ENCODE measurements around the gene PDE7B.
"Not testable (repeated sequence)": the region's sequence is repeated elsewhere in the genome, so short reads cannot be mapped to it uniquely, and the experiment has no call there.

The PDE7B gene

GRCh38 chr6:135860361-135860760 is 8.9 kb downstream of the PDE7B start:
- no peak overlapping the region for H3K4me3 ChIP-seq (ENCODE audit: low read depth, low read length)
- TF ChIP-seq CTCF (IDR thresholded peaks at IDR 0.05; ENCODE audit: low read depth, low read length), result no peak

- H3K4me3 ChIP-seq (ENCODE audit: low read depth, low read length), result no peak overlapping the region
- TF ChIP-seq CTCF (IDR thresholded peaks at IDR 0.05; ENCODE audit: low read depth, low read length), result no peak
Observed at GRCh38 chr6:135861189-135861588, 9.7 kb downstream of the PDE7B start.

GRCh38 chr6:135864929-135865328 is 13.4 kb downstream of the PDE7B start:
- H3K4me3 ChIP-seq (ENCODE audit: low read depth, low read length), result not testable (repeated sequence)

GRCh38 chr6:135866445-135867123 is 15.1 kb downstream of the PDE7B start:
- no peak for TF ChIP-seq CTCF (IDR thresholded peaks at IDR 0.05; ENCODE audit: low read depth, low read length)
- H3K4me3 ChIP-seq (ENCODE audit: low read depth, low read length), result peak overlapping the region; percentile 17; the same call in 1 of the 2 replicates

- H3K4me3 ChIP-seq (ENCODE audit: low read depth, low read length), result no peak overlapping the region
- no peak for TF ChIP-seq CTCF (IDR thresholded peaks at IDR 0.05; ENCODE audit: low read depth, low read length)
Observed at GRCh38 chr6:135867332-135867731, 15.8 kb downstream of the PDE7B start.

GRCh38 chr6:135869857-135870256 is 18.4 kb downstream of the PDE7B start:
- TF ChIP-seq CTCF (IDR thresholded peaks at IDR 0.05; ENCODE audit: low read depth, low read length), result no peak

GRCh38 chr6:135870722-135871121 is 19.2 kb downstream of the PDE7B start:
- TF ChIP-seq CTCF (IDR thresholded peaks at IDR 0.05; ENCODE audit: low read depth, low read length), result no peak
- H3K4me3 ChIP-seq (ENCODE audit: low read depth, low read length), result no peak overlapping the region

More at GRCh38 chr6:135869857-135870256, 18.4 kb downstream of the PDE7B start:
- H3K4me3 ChIP-seq (ENCODE audit: low read depth, low read length), result no peak overlapping the region

GRCh38 chr6:135871296-135871695 is 19.8 kb downstream of the PDE7B start:
- no peak overlapping the region for H3K4me3 ChIP-seq (ENCODE audit: low read depth, low read length)
- TF ChIP-seq CTCF (IDR thresholded peaks at IDR 0.05; ENCODE audit: low read depth, low read length), result no peak
